Stimulated activated CD8-positive, alpha-beta memory T cell treated with anti-CD3 and anti-CD28 coated beads, Interleukin-15, amount 100 ng/mL, for 48 hours (primary cell): ENCODE results near the gene GFAP.

ENCODE experiments used
- DNase-seq, 2 donors: peaks; one replicate each; pipeline ENCODE4 v3.0.0-alpha.2; 2020; ENCODE audit warnings: low read depth in 2 of 2

Gene GFAP

DNA sequence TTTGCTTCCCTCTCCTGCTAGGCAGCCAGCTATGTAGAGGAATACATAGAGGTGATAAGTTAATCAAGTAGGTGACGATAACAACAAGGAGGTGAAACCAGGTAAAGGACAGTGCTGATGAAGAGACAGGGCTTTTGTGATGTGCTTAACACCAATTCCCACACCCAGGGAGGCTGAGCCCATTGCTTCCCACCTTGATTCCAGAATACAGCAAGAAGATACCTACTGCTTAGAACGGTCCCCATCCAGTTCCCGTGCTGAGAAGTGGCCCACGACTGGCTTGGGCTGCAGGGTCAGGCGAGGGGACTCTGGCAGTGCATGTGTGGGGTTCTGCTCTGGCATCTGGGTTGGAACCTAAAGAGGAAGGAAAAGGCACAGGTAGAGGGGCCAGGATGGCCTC, 16.1 kb upstream of the GFAP start:
- DNase-seq: no peak

GRCh38 chr17:44930667-44931066, 15.4 kb upstream of the GFAP start:
- no peak for DNase-seq

DNA sequence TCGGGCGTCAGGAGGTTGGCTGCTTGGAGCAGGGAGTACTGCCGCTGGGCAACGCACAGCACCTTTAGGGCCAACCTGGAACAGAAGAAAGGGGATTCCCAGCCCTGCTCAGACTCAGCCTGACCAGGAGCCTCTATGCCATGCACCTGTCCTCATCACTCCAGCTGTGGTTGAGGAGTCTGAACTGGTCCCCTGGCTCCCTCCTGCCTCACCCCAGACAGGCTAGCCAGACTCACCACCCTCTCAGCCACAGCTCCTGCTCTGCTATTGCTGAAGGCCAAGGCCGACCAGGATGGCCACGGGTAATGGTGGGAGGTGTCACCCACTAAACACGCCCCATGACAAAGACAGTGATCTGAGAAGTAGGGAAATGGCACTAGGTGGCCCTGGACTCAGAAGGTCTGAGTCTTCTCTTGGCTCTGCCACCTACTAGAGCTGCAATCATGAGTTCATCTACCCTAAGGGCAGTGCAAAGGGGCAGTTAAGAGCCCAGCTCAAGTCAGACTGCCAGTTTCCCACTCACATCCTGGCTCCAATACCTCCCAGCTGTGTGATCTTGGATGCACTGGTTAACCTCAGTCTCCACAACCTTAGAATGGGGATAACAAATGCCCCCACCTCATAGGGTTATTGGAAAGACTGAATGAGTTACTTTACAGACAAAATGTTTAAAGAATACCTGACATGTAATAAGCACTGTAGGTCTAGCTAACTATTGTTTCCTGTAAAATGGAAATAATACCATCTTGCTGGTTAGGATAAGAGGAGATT, 13.8 kb upstream of the GFAP start:
- DNase-seq: no peak

GRCh38 chr17:44928136-44928535, 12.8 kb upstream of the GFAP start:
- DNase-seq: no peak

DNA sequence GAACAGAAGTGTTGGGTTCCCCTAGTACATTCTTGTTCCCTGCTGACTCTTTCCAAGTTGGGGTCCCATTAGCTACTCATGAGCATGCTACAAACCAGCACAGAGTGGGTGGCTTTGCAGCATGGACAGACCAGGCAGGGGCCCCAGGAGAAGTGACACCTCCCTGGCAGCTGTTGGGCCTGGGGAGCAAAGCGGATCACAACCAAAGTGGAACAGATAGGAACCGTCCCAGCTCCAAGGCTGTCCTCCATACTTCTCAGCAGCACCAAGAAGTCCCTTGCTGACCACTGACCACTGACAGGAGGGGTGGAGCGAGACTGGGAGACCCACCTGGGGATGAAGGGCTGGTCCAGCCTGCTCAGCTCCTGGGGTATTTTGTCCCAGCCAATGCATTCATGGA, 12.4 kb upstream of the GFAP start:
- no peak for DNase-seq

DNA sequence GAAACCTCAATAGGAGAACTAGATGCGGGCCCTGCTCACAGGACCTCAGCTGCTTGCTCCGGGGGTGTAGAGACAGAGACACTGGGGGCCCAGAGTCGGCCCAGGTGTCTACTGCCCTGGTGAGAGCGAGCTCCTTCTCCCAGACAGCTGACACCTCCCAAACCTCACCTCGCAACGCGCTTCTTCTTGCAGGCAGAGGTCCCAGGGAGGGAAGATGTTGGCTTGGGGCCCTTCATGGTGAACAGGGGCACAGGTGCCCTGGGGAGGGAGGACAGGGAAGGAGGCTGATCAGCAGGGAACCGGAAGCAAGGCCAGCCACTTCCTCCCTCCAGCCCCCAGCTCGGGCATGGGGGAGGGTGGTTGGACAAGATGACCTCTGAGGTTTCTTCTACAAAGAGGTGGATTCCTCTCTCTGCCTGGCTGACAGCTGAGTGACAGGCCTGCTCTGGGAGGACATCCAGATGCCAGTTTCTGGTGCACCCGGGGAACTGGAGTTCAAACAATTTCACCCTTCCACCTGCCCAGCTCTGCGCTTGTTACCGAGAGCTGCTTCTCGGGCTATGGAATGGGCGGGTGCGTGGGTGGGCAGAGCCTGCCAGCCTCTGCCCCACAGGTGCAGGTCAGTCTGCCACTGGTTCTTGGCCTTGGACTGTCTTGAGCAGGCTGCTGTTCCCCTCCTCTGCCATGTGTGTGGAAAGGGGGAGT, 11.7 kb upstream of the GFAP start:
- no peak for DNase-seq

GRCh38 chr17:44925731-44926697, 10.7 kb upstream of the GFAP start:
- no peak for DNase-seq

- DNase-seq: no peak
Observed at GRCh38 chr17:44924107-44924544, 8.8 kb upstream of the GFAP start.

DNA sequence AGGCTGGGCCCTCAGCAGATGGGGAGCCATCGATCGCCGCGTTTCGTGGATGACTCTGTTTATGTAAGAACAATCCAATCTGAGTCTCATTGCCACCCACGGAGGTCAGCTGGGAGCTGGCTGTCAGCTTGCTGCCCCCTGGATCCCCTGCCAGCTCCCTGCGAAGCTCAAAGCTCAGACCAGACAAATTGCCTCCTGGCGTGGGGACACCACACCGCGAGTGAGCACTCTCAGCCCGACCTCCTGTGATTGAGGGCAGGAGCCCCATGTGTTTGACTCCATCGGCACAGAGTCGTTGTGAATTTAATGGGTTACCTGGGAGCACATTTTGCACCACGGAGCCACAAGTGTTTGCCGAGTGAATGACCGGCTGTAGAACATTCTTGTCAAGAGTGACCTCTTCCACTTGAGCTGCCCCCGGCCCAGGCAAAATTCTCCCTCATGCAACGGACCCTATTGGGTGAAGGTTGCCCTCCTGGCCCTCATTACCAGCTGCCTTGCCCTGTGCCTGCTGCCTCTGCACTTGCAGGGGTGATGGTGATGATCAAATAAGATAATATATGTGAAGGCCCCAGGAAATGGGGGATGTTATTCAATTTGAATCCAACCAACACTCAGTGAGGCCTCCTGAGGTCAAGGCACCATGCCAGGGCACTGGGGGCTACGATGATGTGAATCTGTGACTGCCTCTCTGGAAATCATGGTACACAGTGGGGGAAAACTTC, 7.6 kb upstream of the GFAP start:
- DNase-seq: no peak

DNA sequence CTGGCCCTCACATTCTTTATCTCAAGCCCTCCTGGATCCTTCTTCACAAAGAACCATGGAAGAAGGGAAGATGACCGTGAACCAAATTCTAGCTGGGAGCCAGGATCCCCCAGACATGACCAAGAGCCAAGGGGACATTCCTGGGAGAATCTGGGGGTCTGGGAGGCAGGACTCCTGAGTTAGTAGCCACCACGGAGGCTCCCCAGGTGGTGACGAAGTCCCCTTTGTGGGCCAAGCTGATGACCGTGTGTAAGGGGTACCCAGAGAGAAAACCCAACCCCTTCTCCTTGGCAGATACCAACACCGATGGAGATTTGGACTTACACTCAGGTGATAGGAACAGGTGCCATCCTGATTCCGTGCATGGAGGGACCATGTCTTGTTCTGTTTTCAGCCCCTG, 6.8 kb upstream of the GFAP start:
- DNase-seq: no peak

GRCh38 chr17:44921122-44921882, 6.0 kb upstream of the GFAP start:
- DNase-seq: no peak

DNA sequence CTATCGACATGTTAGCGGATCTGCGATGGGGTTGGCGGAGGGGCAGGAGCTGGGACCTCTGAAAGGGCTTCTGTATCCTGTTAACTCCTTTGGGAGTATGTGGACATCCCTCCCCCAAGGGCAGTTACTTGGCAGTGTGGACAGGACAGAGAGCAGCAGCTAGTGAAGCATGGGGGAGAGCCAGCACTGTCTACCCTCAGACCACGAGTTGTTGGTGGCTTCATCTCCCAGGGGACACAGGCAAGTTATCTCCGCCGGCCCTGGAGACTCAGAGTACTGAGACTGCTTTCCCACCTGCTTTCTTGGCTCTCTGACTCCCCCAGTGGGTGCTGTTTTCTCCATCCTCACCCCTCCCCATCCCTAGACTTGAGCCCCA, 5.3 kb upstream of the GFAP start:
- no peak for DNase-seq

- DNase-seq: peak; percentile 39
Observed at GRCh38 chr17:44919885-44920564, 4.7 kb upstream of the GFAP start.

DNA sequence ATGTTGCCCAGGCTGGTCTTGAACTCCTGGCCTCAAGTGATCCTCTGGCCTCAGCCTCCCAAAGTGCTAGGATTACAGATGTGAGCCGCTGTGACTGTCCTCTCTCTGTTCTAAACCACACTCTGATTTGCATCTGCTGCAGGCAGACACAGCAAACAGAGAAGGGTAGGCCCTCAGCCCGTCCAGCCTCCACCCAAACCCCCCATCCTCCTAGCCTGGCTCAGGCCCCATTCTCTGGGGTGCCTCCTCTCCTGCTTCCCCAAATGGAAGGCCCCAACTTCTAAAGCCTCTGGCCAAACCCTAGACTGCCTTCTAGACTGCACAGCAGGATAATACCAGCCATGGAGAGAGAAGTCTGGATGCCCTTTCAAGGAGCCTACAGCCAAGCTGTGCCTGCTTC, 4.1 kb upstream of the GFAP start:
- DNase-seq: no peak

DNA sequence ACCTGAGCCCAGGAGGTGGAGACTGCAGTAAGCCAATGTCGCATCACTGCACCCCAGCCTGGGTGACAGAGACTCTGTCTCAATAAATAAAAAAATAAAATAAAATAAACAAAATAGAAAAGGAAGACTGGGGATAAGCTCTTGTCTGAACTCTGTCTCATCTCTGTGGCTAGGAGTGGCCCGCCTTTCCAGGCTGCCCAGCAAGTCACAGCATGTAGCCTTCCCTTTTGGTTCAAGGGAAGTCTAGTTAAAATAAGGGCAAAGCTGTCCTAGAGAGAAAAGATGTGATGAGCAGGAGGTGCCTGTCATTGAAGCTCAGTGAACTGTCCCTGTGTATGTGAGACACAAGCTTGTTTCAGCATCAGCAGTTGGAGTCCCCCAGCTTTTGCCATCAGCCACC, 2.7 kb upstream of the GFAP start:
- DNase-seq: no peak

GRCh38 chr17:44917456-44917855, 2.2 kb upstream of the GFAP start:
- DNase-seq: no peak

DNA sequence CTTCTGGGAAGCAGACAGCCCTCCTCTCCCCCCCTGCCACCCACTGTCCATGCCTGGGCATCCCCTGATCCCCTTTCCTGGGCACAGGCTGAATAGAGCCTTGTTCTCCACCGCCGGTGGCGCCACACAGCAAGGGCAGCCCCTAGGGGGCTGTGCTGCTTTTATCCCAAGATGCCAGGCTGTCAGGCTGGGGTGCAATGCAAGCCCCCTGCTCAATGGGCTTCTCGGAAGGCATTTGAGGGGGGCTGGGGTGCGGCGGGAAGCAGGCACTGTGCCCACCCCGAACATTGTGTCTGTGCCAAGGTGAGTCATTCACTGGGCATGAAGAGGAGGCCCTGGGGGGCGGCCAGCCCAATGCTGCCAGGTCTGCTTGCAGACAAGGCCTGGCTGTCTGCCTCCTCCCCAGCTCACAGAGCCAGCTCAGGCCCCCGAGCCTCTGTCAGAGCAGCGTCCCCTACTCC, 1.5 kb upstream of the GFAP start:
- DNase-seq: no peak

- DNase-seq: no peak
Observed at GRCh38 chr17:44915862-44916780, 821 bp upstream of the GFAP start.

- DNase-seq: no peak
Observed at GRCh38 chr17:44914698-44915271, 515 bp downstream of the GFAP start.
